Erythroblast (primary cell): Measurements from ENCODE around the gene FAIM2.

Source experiments
- DNase-seq, 2 experiments: peaks; one replicate each; lab custom pipeline; 2025; lab: John Stamatoyannopoulos, UW
- GATA1 ChIP-seq: IDR thresholded peaks from 2 replicates; pipeline ENCODE4 v1.6.1; 2011; ENCODE audit warnings: low read depth, mild to moderate bottlenecking, control low read depth, low read length, moderate library complexity
- POLR2A ChIP-seq: IDR thresholded peaks from 2 replicates; pipeline ENCODE4 v1.6.1; 2011; ENCODE audit warnings: mild to moderate bottlenecking, low read length

Gene FAIM2

GRCh38 chr12:49930515-49931288, 27.0 kb upstream of the FAIM2 start:
- peak in 1 of 2 experiments; percentile 52 for DNase-seq
- TF ChIP-seq GATA1, result no peak
- TF ChIP-seq POLR2A, result no peak

- TF ChIP-seq POLR2A, result no peak
- no peak for TF ChIP-seq GATA1
- DNase-seq, result no peak
These were observed 25.9 kb upstream of the FAIM2 start for GRCh38 chr12:49929581-49929980.

GRCh38 chr12:49928471-49928870, 24.8 kb upstream of the FAIM2 start:
- DNase-seq, result no peak
- TF ChIP-seq GATA1, result no peak
- TF ChIP-seq POLR2A, result no peak

GRCh38 chr12:49925433-49926204, 21.9 kb upstream of the FAIM2 start:
- DNase-seq, result no peak
- TF ChIP-seq POLR2A (no peak), GATA1 (no peak)

DNA sequence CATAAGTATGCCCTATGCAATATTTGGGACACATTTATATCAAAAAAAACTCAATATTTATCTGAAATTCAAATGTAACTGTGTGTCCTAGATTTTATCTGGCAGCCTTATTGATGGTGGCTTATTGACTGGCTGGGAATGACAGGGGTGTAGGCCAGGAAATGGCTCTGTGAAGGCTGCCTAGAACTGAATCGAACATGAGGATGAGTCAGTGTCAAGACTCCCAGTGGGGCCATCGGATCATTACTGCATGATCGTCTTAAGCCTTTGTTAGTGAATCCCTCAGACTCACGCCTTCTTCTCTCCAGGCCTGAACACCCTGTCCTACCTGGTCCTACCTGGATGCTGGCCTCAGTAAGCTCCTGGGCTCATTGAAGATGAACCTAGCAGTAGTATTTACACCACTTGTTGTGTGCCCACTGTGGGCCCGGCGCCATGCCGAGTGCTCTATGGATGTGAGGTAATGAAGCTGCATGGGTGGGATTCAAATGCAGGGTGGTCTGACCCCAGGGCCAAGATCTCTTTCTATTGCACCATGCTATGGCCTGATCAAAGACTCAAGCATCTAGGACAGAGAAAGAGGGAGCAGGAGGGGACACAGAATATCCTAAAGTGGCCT, 21.0 kb upstream of the FAIM2 start:
- DNase-seq, result no peak
- TF ChIP-seq POLR2A, result no peak
- TF ChIP-seq GATA1, result no peak

GRCh38 chr12:49923880-49924556, 20.3 kb upstream of the FAIM2 start:
- TF ChIP-seq POLR2A, result no peak
- TF ChIP-seq GATA1, result no peak
- DNase-seq, result no peak

- no peak for TF ChIP-seq GATA1
- no peak for TF ChIP-seq POLR2A
These were observed 19.4 kb upstream of the FAIM2 start for GRCh38 chr12:49923035-49923644.

DNA sequence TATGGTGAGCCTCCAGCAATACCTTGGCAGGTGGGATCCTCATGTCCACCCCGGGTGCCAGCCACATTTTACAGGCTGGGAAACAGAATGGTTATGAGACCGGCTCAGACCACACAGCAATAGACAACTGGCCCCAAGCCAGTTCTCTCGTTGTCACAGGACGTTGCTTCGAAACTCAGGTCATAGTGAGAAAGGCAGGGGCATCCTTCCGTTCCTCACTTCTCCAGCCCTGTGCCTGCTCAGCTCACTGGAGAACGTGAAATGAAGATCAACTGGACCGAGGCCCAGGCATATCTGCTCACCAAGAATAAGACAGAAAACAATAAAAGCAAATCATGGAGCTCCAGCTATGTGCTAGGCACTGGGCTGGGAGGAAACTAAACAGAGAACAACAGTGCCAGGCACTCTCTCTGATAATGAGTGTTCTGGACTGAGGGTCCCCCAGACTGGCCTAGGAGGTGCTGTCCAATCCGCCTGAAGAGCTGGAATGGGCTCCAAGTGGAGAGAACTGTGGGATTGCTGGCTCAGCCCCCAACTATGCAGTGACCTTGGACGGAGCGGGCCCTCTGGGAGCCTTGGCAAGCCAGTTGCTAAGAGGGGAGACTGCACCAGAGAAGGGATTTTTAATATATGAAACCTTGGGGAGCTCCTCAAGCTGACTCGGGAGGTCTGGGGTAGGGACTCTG, 18.8 kb upstream of the FAIM2 start:
- no peak for TF ChIP-seq GATA1
- no peak for TF ChIP-seq POLR2A
- no peak for DNase-seq

More at GRCh38 chr12:49923035-49923644, 19.4 kb upstream of the FAIM2 start:
- no peak for DNase-seq

GRCh38 chr12:49921936-49922335, 18.2 kb upstream of the FAIM2 start:
- TF ChIP-seq POLR2A (no peak), GATA1 (no peak)

GRCh38 chr12:49921299-49921698, 17.6 kb upstream of the FAIM2 start:
- no peak for DNase-seq
- no peak for TF ChIP-seq POLR2A

More at GRCh38 chr12:49921936-49922335, 18.2 kb upstream of the FAIM2 start:
- DNase-seq, result no peak

- no peak for DNase-seq
- TF ChIP-seq POLR2A (no peak), GATA1 (no peak)
These were observed 17.2 kb upstream of the FAIM2 start for GRCh38 chr12:49920915-49921286.

DNA sequence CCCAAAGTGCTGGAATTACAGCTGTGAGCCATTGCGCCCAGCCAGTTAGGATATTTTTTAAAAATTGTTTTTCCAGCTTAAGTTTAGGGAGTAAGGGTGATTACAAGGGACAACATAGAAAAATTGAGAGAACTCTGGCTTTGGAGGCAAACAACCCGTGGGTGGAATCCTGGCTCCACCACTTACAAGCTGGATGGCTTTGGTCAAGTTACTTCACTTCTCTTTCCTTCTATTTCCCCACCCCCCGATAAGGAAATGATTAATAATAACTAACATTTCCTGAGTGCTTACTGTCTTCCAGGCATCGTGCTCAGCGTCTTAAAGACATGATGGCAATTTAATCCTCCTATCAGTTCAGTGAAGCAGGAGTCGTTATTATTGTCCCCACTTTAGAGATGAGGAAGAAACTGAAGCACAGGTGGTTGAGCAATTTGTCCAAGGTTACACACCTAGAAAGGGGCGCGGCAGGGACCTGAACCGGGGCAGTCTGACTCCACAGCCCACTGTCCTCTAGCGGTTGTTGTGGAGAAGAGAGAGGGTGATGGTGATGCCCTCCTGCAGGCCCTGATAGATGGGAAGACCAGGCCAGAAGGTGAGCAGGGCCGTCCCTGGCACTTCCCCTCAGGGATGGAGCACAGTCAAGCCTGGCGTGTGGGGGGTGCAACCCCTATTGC, 16.7 kb upstream of the FAIM2 start:
- TF ChIP-seq POLR2A (no peak), GATA1 (no peak)
- no peak for DNase-seq
